Measurements from ENCODE around the gene PRELID3B. TPM values are rescaled to one million over a fixed set of nuclear protein-coding genes. Genes with fewer than 3 reads are reported as not detected.

PRELID3B gene
- total RNA-seq, 3 donors from 2014 or later (not counting 1 experiment from before 2014, with no cell fraction given): 49.3 to 51.6 (median 51.4) TPM

DNA sequence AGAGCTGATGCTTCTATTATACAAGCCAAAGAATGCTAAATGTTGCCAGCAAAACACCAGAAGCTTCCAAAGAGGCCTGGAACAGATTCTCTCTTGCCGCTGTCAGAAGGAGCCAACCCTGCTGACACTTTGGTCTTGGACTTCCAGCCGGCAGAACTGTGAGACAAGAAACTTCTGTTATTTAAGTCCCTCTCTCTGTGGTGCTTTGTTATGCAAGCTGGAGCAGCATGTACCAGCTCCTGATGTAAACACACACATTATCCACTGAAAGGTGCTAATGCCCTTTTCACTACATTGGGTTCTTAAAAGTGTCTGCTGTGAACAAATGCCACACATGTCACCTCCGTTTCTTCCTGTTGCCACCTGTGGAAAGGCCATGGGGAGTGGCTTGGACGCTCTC lies 25.9 kb upstream of the PRELID3B start:
- H3K9me3 Mint-ChIP-seq: no peaks in the 10 kb centered on the region
- TF ChIP-seq, protein P1, sequence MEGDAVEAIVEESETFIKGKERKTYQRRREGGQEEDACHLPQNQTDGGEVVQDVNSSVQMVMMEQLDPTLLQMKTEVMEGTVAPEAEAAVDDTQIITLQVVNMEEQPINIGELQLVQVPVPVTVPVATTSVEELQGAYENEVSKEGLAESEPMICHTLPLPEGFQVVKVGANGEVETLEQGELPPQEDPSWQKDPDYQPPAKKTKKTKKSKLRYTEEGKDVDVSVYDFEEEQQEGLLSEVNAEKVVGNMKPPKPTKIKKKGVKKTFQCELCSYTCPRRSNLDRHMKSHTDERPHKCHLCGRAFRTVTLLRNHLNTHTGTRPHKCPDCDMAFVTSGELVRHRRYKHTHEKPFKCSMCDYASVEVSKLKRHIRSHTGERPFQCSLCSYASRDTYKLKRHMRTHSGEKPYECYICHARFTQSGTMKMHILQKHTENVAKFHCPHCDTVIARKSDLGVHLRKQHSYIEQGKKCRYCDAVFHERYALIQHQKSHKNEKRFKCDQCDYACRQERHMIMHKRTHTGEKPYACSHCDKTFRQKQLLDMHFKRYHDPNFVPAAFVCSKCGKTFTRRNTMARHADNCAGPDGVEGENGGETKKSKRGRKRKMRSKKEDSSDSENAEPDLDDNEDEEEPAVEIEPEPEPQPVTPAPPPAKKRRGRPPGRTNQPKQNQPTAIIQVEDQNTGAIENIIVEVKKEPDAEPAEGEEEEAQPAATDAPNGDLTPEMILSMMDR (IDR thresholded peaks at IDR 0.05): no peak
- ATAC-seq: no peak
- DNase-seq: no peak
- intact Hi-C loops (cut with micrococcal nuclease): no loop called here
- Histone ChIP-seq H3K36me3 (ENCODE audit: control insufficient read depth, insufficient read depth, low read length) (no peaks in the 10 kb centered on the region), H3K27ac (ENCODE audit: low read length) (no peak overlapping the region), H3K4me3 (ENCODE audit: low read length) (no peak overlapping the region), H3K27me3 (ENCODE audit: control insufficient read depth, insufficient read depth, low read length) (no peaks in the 10 kb centered on the region), H3K4me1 (ENCODE audit: control insufficient read depth, insufficient read depth, low read length) (peaks cover 2% of the 10 kb centered on the region), H3K9me3 (ENCODE audit: control insufficient read depth, insufficient read depth, low read length) (no peaks in the 10 kb centered on the region)
- peaks cover 23 to 29% of the 10 kb centered on the region in 2 donors for H3K27me3 Mint-ChIP-seq (ENCODE audit: low read depth in 2 of 2)
- no peak overlapping the region for H3K27ac Mint-ChIP-seq
- no peak overlapping the region for H3K4me3 Mint-ChIP-seq
- H3K4me1 Mint-ChIP-seq: no peaks in the 10 kb centered on the region
- H3K36me3 Mint-ChIP-seq: no peaks in the 10 kb centered on the region
- 86% methylated on average over 4 of the region's 4 CpGs for WGBS (ENCODE audit: insufficient coverage)

DNA sequence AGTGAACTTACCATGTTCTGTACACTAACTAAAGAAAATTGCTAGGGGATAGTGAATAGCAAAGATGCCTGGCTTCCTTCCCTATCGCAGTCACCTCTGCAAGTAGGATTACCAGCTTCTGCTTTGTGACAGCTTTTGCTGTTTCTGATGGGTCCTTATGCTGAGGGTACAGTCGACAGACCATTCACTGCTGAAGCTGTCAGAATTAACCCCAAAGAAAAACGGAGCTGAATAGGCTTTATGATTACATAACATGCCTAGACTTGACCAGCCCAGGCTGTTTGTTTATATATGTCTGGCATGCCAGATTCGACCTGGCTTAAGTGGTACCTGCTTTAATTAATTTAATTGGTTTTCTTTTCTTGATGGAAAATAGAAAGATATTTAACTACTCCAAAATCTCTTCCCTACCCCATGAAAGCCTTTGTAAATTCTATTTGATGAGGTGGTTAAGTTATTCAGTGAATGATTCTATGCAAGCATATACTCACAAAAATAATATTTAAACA lies 21.7 kb upstream of the PRELID3B start:
- no peak overlapping the region for H3K27ac ChIP-seq (ENCODE audit: low read length)

DNA sequence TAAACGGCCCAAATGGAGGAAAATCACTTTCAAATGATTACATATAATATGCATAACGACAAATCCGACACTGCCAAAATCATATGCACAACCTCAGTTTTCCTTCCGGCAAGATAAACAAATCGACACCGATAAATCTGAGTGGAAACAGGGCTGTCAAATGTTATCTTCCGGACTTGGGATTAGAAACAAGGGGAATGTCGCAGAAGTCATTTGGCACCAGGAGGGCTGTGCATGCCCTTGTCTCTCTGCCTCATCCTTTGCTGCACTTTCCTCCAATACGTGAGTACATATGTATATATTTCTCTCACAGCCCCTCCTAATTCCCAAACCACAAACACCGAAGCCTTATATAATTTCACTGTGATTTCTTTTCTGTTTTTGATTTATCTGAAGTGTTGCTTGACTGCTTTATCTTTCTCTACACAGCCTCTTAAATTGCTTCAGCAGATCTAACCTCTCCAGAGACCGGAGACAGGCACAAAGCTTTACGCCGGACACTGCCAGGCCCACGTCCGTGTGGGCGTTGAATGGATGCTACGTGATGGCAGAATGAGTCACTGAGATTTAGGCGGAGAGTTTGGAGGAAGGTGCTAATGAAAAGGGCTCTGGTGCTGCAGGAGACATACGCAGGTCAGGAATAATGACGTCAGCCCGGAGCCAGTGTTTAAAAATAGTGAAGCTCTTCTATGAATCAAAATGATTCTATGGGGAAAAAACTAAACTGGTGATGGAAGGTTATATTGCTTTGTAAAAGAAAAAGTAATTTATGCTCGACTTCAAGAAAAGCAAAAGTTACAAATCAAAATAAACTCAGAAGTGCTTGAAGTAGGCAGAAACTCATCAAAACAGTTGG lies 21.0 kb upstream of the PRELID3B start:
- ATAC-seq: no peak
- Mint-ChIP-seq H3K4me3 (no peak overlapping the region), H3K9me3 (no peaks in the 10 kb centered on the region), H3K36me3 (no peaks in the 10 kb centered on the region), H3K27ac (no peak overlapping the region), H3K4me1 (no peaks in the 10 kb centered on the region), H3K27me3 (ENCODE audit: low read depth in 2 of 2) (peaks cover 30 to 38% of the 10 kb centered on the region in 2 donors)
- TF ChIP-seq, protein P1 (IDR thresholded peaks at IDR 0.05): no peak
- Histone ChIP-seq H3K27me3 (ENCODE audit: control insufficient read depth, insufficient read depth, low read length) (no peaks in the 10 kb centered on the region), H3K27ac (ENCODE audit: low read length) (no peak overlapping the region), H3K9me3 (ENCODE audit: control insufficient read depth, insufficient read depth, low read length) (no peaks in the 10 kb centered on the region), H3K4me1 (ENCODE audit: control insufficient read depth, insufficient read depth, low read length) (no peaks in the 10 kb centered on the region), H3K4me3 (ENCODE audit: low read length) (no peak overlapping the region), H3K36me3 (ENCODE audit: control insufficient read depth, insufficient read depth, low read length) (no peaks in the 10 kb centered on the region)
- intact Hi-C loops (cut with micrococcal nuclease): no loop called here
- DNase-seq: no peak
- WGBS (ENCODE audit: insufficient coverage): 86% methylated on average over 20 of the region's 22 CpGs

More for the DNA sequence above, 21.7 kb upstream of the PRELID3B start:
- Mint-ChIP-seq H3K36me3 (no peaks in the 10 kb centered on the region), H3K4me1 (no peaks in the 10 kb centered on the region), H3K27me3 (ENCODE audit: low read depth in 2 of 2) (peaks cover 27 to 38% of the 10 kb centered on the region in 2 donors), H3K9me3 (no peaks in the 10 kb centered on the region), H3K27ac (no peak overlapping the region), H3K4me3 (no peak overlapping the region)
- no peaks in the 10 kb centered on the region for H3K9me3 ChIP-seq (ENCODE audit: control insufficient read depth, insufficient read depth, low read length)
- ATAC-seq (no peak), DNase-seq (no peak)
- WGBS (ENCODE audit: insufficient coverage): 77% methylated on average over 3 of the region's 4 CpGs
- no peak overlapping the region for H3K4me3 ChIP-seq (ENCODE audit: low read length)
- intact Hi-C loops (cut with micrococcal nuclease): no loop called here
- no peaks in the 10 kb centered on the region for H3K27me3 ChIP-seq (ENCODE audit: control insufficient read depth, insufficient read depth, low read length)
- H3K4me1 ChIP-seq (ENCODE audit: control insufficient read depth, insufficient read depth, low read length): no peaks in the 10 kb centered on the region
- TF ChIP-seq, protein P1 (IDR thresholded peaks at IDR 0.05): no peak
- no peaks in the 10 kb centered on the region for H3K36me3 ChIP-seq (ENCODE audit: control insufficient read depth, insufficient read depth, low read length)

Measured in natural killer cell (primary cell).